ENCODE data around the gene CCDC148. TPM values are rescaled to one million over a fixed set of nuclear protein-coding genes. Genes with fewer than 3 reads are reported as not detected.
A peak's percentile ranks its signal among the peaks of the same experiment; 100 is the strongest.
"Not testable (repeated sequence)": the region's sequence is repeated elsewhere in the genome, so short reads cannot be mapped to it uniquely, and the experiment has no call there.

Gene CCDC148
- total RNA-seq, 1 experiment from 2014 or later: 3.2 TPM

- H3K36me3 ChIP-seq; H3K27ac ChIP-seq; H3K9me3 ChIP-seq (replicated peaks); H3K4me3 ChIP-seq; H3K27me3 ChIP-seq (replicated peaks); DNase-seq (ENCODE audit: low read depth in 1 of 2, low spot score in 2 of 2); H3K4me1 ChIP-seq (replicated peaks): not testable (repeated sequence)
These were observed 17.5 kb downstream of the CCDC148 start for GRCh38 chr2:158439062-158439461.

- not testable (repeated sequence) for H3K27ac ChIP-seq; DNase-seq (ENCODE audit: low read depth in 1 of 2, low spot score in 2 of 2); H3K4me1 ChIP-seq (replicated peaks); H3K36me3 ChIP-seq; H3K9me3 ChIP-seq (replicated peaks); H3K27me3 ChIP-seq (replicated peaks); H3K4me3 ChIP-seq
These were observed 22.8 kb downstream of the CCDC148 start for GRCh38 chr2:158433716-158434115.

- DNase-seq (ENCODE audit: low read depth in 1 of 2, low spot score in 2 of 2): no peak
- H3K4me3 ChIP-seq: no peak overlapping the region
- no peaks in the 10 kb centered on the region for H3K27me3 ChIP-seq (replicated peaks)
- no peaks in the 10 kb centered on the region for H3K36me3 ChIP-seq
- no peaks in the 10 kb centered on the region for H3K4me1 ChIP-seq (replicated peaks)
- no peaks in the 10 kb centered on the region; the same call in 1 of the 2 replicates for H3K9me3 ChIP-seq (replicated peaks)
- no peak overlapping the region for H3K27ac ChIP-seq
These were observed 24.4 kb downstream of the CCDC148 start for GRCh38 chr2:158432117-158432516.

GRCh38 chr2:158414538-158414937 lies 42.0 kb downstream of the CCDC148 start:
- H3K27ac ChIP-seq: peak overlapping the region; percentile 96
- DNase-seq (ENCODE audit: low read depth in 1 of 2, low spot score in 2 of 2): peak in 1 of 2 experiments; percentile 90
- H3K9me3 ChIP-seq (replicated peaks): peaks cover 7% of the 10 kb centered on the region
- H3K4me3 ChIP-seq: no peak overlapping the region
- H3K4me1 ChIP-seq (replicated peaks): peaks cover 35% of the 10 kb centered on the region
- H3K27me3 ChIP-seq (replicated peaks): no peaks in the 10 kb centered on the region
- no peaks in the 10 kb centered on the region for H3K36me3 ChIP-seq

- Histone ChIP-seq H3K9me3 (replicated peaks) (peaks cover 7% of the 10 kb centered on the region; the same call in 1 of the 2 replicates), H3K27ac (peak overlapping the region; percentile 96), H3K36me3 (no peaks in the 10 kb centered on the region), H3K4me1 (replicated peaks) (peaks cover 35% of the 10 kb centered on the region), H3K4me3 (no peak overlapping the region), H3K27me3 (replicated peaks) (no peaks in the 10 kb centered on the region)
- DNase-seq (ENCODE audit: low read depth in 1 of 2, low spot score in 2 of 2): peak in 1 of 2 experiments; percentile 59
These were observed 43.0 kb downstream of the CCDC148 start for GRCh38 chr2:158413581-158413980.

GRCh38 chr2:158412206-158412605 lies 44.3 kb downstream of the CCDC148 start:
- Histone ChIP-seq H3K36me3 (no peaks in the 10 kb centered on the region), H3K9me3 (replicated peaks) (peaks cover 7% of the 10 kb centered on the region; the same call in 1 of the 2 replicates), H3K4me3 (no peak overlapping the region), H3K4me1 (replicated peaks) (peaks cover 35% of the 10 kb centered on the region), H3K27ac (peak overlapping the region; percentile 96), H3K27me3 (replicated peaks) (no peaks in the 10 kb centered on the region)
- DNase-seq (ENCODE audit: low read depth in 1 of 2, low spot score in 2 of 2): peak in 1 of 2 experiments; percentile 85

GRCh38 chr2:158411748-158412147 lies 44.8 kb downstream of the CCDC148 start:
- no peaks in the 10 kb centered on the region for H3K27me3 ChIP-seq (replicated peaks)
- peaks cover 35% of the 10 kb centered on the region for H3K4me1 ChIP-seq (replicated peaks)
- no peaks in the 10 kb centered on the region for H3K36me3 ChIP-seq
- H3K9me3 ChIP-seq (replicated peaks): peaks cover 7% of the 10 kb centered on the region; the same call in 1 of the 2 replicates
- H3K27ac ChIP-seq: peak overlapping the region; percentile 96
- no peak overlapping the region for H3K4me3 ChIP-seq
- DNase-seq (ENCODE audit: low read depth in 1 of 2, low spot score in 2 of 2): no peak

GRCh38 chr2:158410132-158410531 lies 46.4 kb downstream of the CCDC148 start:
- Histone ChIP-seq H3K36me3 (no peaks in the 10 kb centered on the region), H3K27me3 (replicated peaks) (no peaks in the 10 kb centered on the region), H3K27ac (no peak overlapping the region), H3K4me3 (no peak overlapping the region), H3K4me1 (replicated peaks) (peaks cover 32% of the 10 kb centered on the region), H3K9me3 (replicated peaks) (0 out of 2 replicates have a peak, but pooled peaks cover 2% of the 10 kb centered on the region)
- DNase-seq (ENCODE audit: low read depth in 1 of 2, low spot score in 2 of 2): no peak

GRCh38 chr2:158407031-158407430 lies 49.5 kb downstream of the CCDC148 start:
- no peaks in the 10 kb centered on the region for H3K36me3 ChIP-seq
- 0 out of 2 replicates have a peak, but pooled peaks cover 2% of the 10 kb centered on the region for H3K9me3 ChIP-seq (replicated peaks)
- no peaks in the 10 kb centered on the region for H3K27me3 ChIP-seq (replicated peaks)
- DNase-seq (ENCODE audit: low read depth in 1 of 2, low spot score in 2 of 2): no peak
- H3K4me1 ChIP-seq (replicated peaks): peaks cover 14% of the 10 kb centered on the region
- H3K27ac ChIP-seq: no peak overlapping the region
- H3K4me3 ChIP-seq: no peak overlapping the region

GRCh38 chr2:158405341-158405740 lies 51.2 kb downstream of the CCDC148 start:
- no peaks in the 10 kb centered on the region for H3K27me3 ChIP-seq (replicated peaks)
- no peak overlapping the region for H3K4me3 ChIP-seq
- H3K36me3 ChIP-seq: no peaks in the 10 kb centered on the region
- H3K4me1 ChIP-seq (replicated peaks): peaks cover 9% of the 10 kb centered on the region
- DNase-seq (ENCODE audit: low read depth in 1 of 2, low spot score in 2 of 2): no peak
- no peaks in the 10 kb centered on the region for H3K9me3 ChIP-seq (replicated peaks)
- no peak overlapping the region for H3K27ac ChIP-seq

GRCh38 chr2:158403237-158403636 lies 53.3 kb downstream of the CCDC148 start:
- H3K4me1 ChIP-seq (replicated peaks): peaks cover 9% of the 10 kb centered on the region
- no peaks in the 10 kb centered on the region for H3K27me3 ChIP-seq (replicated peaks)
- no peak overlapping the region for H3K27ac ChIP-seq
- no peak for DNase-seq (ENCODE audit: low read depth in 1 of 2, low spot score in 2 of 2)
- H3K36me3 ChIP-seq: no peaks in the 10 kb centered on the region
- no peak overlapping the region for H3K4me3 ChIP-seq
- H3K9me3 ChIP-seq (replicated peaks): no peaks in the 10 kb centered on the region

- Histone ChIP-seq H3K36me3 (no peaks in the 10 kb centered on the region), H3K4me3 (no peak overlapping the region), H3K27me3 (replicated peaks) (no peaks in the 10 kb centered on the region), H3K27ac (no peak overlapping the region), H3K9me3 (replicated peaks) (no peaks in the 10 kb centered on the region), H3K4me1 (replicated peaks) (peaks cover 9% of the 10 kb centered on the region)
- DNase-seq (ENCODE audit: low read depth in 1 of 2, low spot score in 2 of 2): no peak
These were observed 53.9 kb downstream of the CCDC148 start for GRCh38 chr2:158402665-158403064.

GRCh38 chr2:158395166-158395565 lies 61.4 kb downstream of the CCDC148 start:
- Histone ChIP-seq H3K9me3 (replicated peaks) (no peaks in the 10 kb centered on the region), H3K4me3 (no peak overlapping the region), H3K4me1 (replicated peaks) (peaks cover 24% of the 10 kb centered on the region), H3K27me3 (replicated peaks) (no peaks in the 10 kb centered on the region), H3K36me3 (no peaks in the 10 kb centered on the region), H3K27ac (peak overlapping the region; percentile 41)
- DNase-seq (ENCODE audit: low read depth in 1 of 2, low spot score in 2 of 2): peak in 1 of 2 experiments; percentile 41

GRCh38 chr2:158394453-158394852 lies 62.1 kb downstream of the CCDC148 start:
- Histone ChIP-seq H3K27ac (peak overlapping the region; percentile 41), H3K27me3 (replicated peaks) (no peaks in the 10 kb centered on the region), H3K4me3 (no peak overlapping the region), H3K9me3 (replicated peaks) (no peaks in the 10 kb centered on the region), H3K36me3 (no peaks in the 10 kb centered on the region), H3K4me1 (replicated peaks) (peaks cover 24% of the 10 kb centered on the region)
- peak in 1 of 2 experiments; percentile 39 for DNase-seq (ENCODE audit: low read depth in 1 of 2, low spot score in 2 of 2)

GRCh38 chr2:158393886-158394285 lies 62.7 kb downstream of the CCDC148 start:
- Histone ChIP-seq H3K36me3 (no peaks in the 10 kb centered on the region), H3K4me1 (replicated peaks) (peaks cover 24% of the 10 kb centered on the region), H3K27ac (no peak overlapping the region), H3K27me3 (replicated peaks) (no peaks in the 10 kb centered on the region), H3K4me3 (no peak overlapping the region), H3K9me3 (replicated peaks) (no peaks in the 10 kb centered on the region)
- DNase-seq (ENCODE audit: low read depth in 1 of 2, low spot score in 2 of 2): no peak

All from SJSA1 (cell line).